ENCODE measurements around the gene UCN2.

GRCh38 chr3:48564667-48565066 is 1.1 kb upstream of the UCN2 start:
- TF ChIP-seq ESRRA (CRISPR knock-in tag; IDR thresholded peaks at IDR 0.05; ENCODE audit: borderline replicate concordance) = no peak
- TF ChIP-seq SOX15 (CRISPR knock-in tag; IDR thresholded peaks at IDR 0.05) = no peak
- no peak for TF ChIP-seq USF2 (CRISPR knock-in tag; IDR thresholded peaks at IDR 0.05)
